Loucy (cell line): ENCODE data around the gene AHR.

Source experiments
- CTCF ChIP-seq: fragments of 200-600 bp; sonication (generic); conservative IDR thresholded peaks from 2 replicates; pipeline ENCODE4 v1.5.1; 2014; ENCODE audit warnings: mild to moderate bottlenecking, antibody characterized with exemption, low read length
- EZH2phosphoT487 ChIP-seq: fragments of 200-600 bp; IDR thresholded peaks from 2 replicates; pipeline ENCODE4 v1.6.1; 2018; ENCODE audit warnings: antibody characterized with exemption, mild to moderate bottlenecking, moderate library complexity, borderline replicate concordance

DNA sequence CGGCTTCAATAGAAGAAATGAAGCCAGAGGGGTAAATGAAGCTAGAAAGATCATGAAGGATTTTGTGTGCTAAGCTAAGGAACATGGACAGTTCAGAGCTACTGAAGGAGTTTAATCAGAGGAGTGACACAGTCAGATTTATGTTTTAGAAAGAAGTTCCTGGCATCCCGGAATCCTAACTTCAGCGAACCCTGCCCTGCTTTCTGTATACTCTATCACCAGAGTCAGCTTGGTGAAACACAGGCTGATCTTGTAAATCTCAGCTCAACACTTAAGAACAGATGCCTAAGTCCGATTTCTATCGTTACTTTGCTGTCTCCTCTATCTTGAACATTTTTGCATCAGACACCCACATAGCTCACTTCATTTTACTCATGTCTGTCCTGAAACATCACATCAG is 9.1 kb downstream of the AHR start:
- TF ChIP-seq CTCF (no peak), EZH2phosphoT487 (no peak)
